GM12878 (cell line): ENCODE data around the gene KRTAP5-4. TPM values are rescaled to one million over a fixed set of nuclear protein-coding genes. Genes with fewer than 3 reads are reported as not detected.
A peak's percentile ranks its signal among the peaks of the same experiment; 100 is the strongest.

Source experiments
- ATAC-seq: fragments of 200-7000 bp; cut with Tn5 transposase; 3 replicates; pipeline ENCODE4 v1.9.1; 2020; ENCODE audit warnings: mild to moderate bottlenecking, moderate library complexity
- BruUV-seq: library from RNA; stranded (reverse); fragments of 400-500 nt; replicated peaks from 2 replicates; lab custom pipeline; 2021; lab: Mats Ljungman, UMichigan
- CTCF ChIA-PET: fragments of 300-600 bp; sonication (Branson Sonifier 250); formaldehyde crosslinking; extraction: SDS; loops from one replicate; lab custom pipeline; 2021; ENCODE audit warnings: inconsistent platforms; lab: Yijun Ruan, JAX
- POLR2A ChIA-PET: fragments of 350-600 bp; formaldehyde crosslinking; extraction: SDS; loops from one replicate; lab custom pipeline; 2021; ENCODE audit warnings: inconsistent platforms; lab: Charles Lee
- RAD21 ChIA-PET: fragments of 300-600 bp; sonication (Branson Sonifier 250); formaldehyde crosslinking; loops from one replicate; lab custom pipeline; 2023; ENCODE audit warnings: antibody characterized with exemption; ENCODE audit not compliant: unreplicated experiment; lab: Charles Lee
- SMC1A ChIA-PET: fragments of 300-600 bp; sonication (Branson Sonifier 250); formaldehyde crosslinking; loops from one replicate; lab custom pipeline; 2023; ENCODE audit not compliant: unreplicated experiment, uncharacterized antibody; lab: Charles Lee
- DNase-seq: peaks from one replicate; pipeline ENCODE4 v3.0.0-alpha.2; 2011; ENCODE audit warnings: low read depth, low spot score
- FAIRE-seq: peaks from 3 replicates; lab custom pipeline; 2011; peaks lifted over from hg19 to GRCh38; lab: Jason Lieb, UNC
- H2AFZ ChIP-seq: 2 replicates; pipeline ENCODE4 v1.6.0; 2011; ENCODE audit warnings: low read depth, low read length, control low read depth; ENCODE audit not compliant: control insufficient read depth
- H3K27ac ChIP-seq: 2 replicates; pipeline ENCODE4 v1.5.1; 2011; ENCODE audit warnings: control low read depth; ENCODE audit not compliant: control insufficient read depth, insufficient read depth
- H3K27me3 ChIP-seq, 2 experiments: replicated peaks in 1 of 2; 2 replicates each; pipeline versions ENCODE4 v1.6.0 to v1.6.1; 2011; ENCODE audit warnings: low read length in 1 of 2; ENCODE audit not compliant: control insufficient read depth in 2 of 2, insufficient read depth in 2 of 2
- H3K36me3 ChIP-seq, 2 experiments: 2 replicates each; pipeline ENCODE4 v1.5.1; 2011; ENCODE audit warnings: low read length in 1 of 2; ENCODE audit not compliant: control insufficient read depth in 2 of 2, insufficient read depth in 2 of 2
- H3K4me1 ChIP-seq: 2 replicates; pipeline ENCODE4 v1.6.1; 2011; ENCODE audit warnings: mild to moderate bottlenecking, low read length, moderate library complexity, mixed read lengths; ENCODE audit not compliant: control insufficient read depth, insufficient read depth
- H3K4me2 ChIP-seq: 2 replicates; pipeline ENCODE4 v1.6.0; 2011; ENCODE audit warnings: control low read depth; ENCODE audit not compliant: control insufficient read depth, insufficient read depth
- H3K4me3 ChIP-seq: fragments of 200-600 bp; sonication (generic); 2 replicates; pipeline ENCODE4 v1.5.1; 2016
- H3K79me2 ChIP-seq: 2 replicates; pipeline ENCODE4 v1.6.0; 2011; ENCODE audit warnings: low read length; ENCODE audit not compliant: control insufficient read depth, insufficient read depth
- H3K9ac ChIP-seq: 2 replicates; pipeline ENCODE4 v1.8.0; 2011; ENCODE audit warnings: low read length, control low read depth, mixed read lengths; ENCODE audit not compliant: control insufficient read depth, insufficient read depth
- H3K9me3 ChIP-seq: replicated peaks from 3 replicates; pipeline ENCODE4 v1.5.1; 2011; ENCODE audit warnings: mild to moderate bottlenecking, low read length; ENCODE audit not compliant: control insufficient read depth, insufficient read depth
- H4K20me1 ChIP-seq: 2 replicates; pipeline ENCODE4 v1.6.0; 2011; ENCODE audit not compliant: control insufficient read depth, insufficient read depth
- IRF5 ChIP-seq: fragments of 450-650 bp; IDR thresholded peaks from 2 replicates; pipeline ENCODE4 v1.6.1; 2017; ENCODE audit warnings: borderline replicate concordance
- MYC ChIP-seq: IDR thresholded peaks from 2 replicates; pipeline ENCODE4 v1.6.1; 2011; ENCODE audit warnings: mild to moderate bottlenecking, low read length, moderate library complexity, inconsistent platforms; ENCODE audit not compliant: insufficient read depth, insufficient replicate concordance, insufficient read length, severe bottlenecking
- RB1 ChIP-seq: fragments of 450-650 bp; formaldehyde crosslinking; IDR thresholded peaks from 2 replicates; pipeline ENCODE4 v1.6.1; 2017; ENCODE audit warnings: mild to moderate bottlenecking, borderline replicate concordance
- RCOR1 ChIP-seq: conservative IDR thresholded peaks from 2 replicates; pipeline ENCODE4 v1.6.1; 2012; ENCODE audit warnings: low read depth, low read length, improper control_type of control experiment
- SIN3A ChIP-seq: IDR thresholded peaks from 2 replicates; pipeline ENCODE4 v1.6.1; 2012; ENCODE audit warnings: low read depth, low read length, improper control_type of control experiment
- SMC3 ChIP-seq: IDR thresholded peaks from 2 replicates; pipeline ENCODE4 v1.6.1; 2011; ENCODE audit warnings: low read length, improper control_type of control experiment, borderline replicate concordance
- ZBED1 ChIP-seq: IDR thresholded peaks from 2 replicates; pipeline ENCODE4 v1.6.1; 2016; ENCODE audit warnings: borderline replicate concordance
- ZNF24 ChIP-seq: fragments of 450-650 bp; IDR thresholded peaks from 2 replicates; pipeline ENCODE4 v1.6.1; 2017; ENCODE audit warnings: antibody characterized with exemption, mild to moderate bottlenecking
- WGBS: methylation state at CpG from one replicate; pipeline ENCODE4 v1.1.6; 2016; ENCODE audit warnings: low lambda C conversion rate; ENCODE audit not compliant: insufficient replicate concordance, insufficient coverage; ENCODE audit errors: missing lambda C conversion rate; 5-methylcytosine and 5-hydroxymethylcytosine counted together
- in situ Hi-C: fragments of 300-500 bp; cut with MboI; formaldehyde crosslinking; loops from 9 replicates; pipeline ENCODE4 v1.14.3; 2018; ENCODE audit warnings: mixed read lengths
- intact Hi-C: fragments of 100-400 bp; cut with micrococcal nuclease; formaldehyde crosslinking; loops from one replicate; pipeline ENCODE4 v1.14.2; 2022; ENCODE audit not compliant: unreplicated experiment
- polyA plus RNA-seq, 11 experiments: library from polyadenylated mRNA; depleted of rRNA in 4 of 11; unstranded in 6 of 11; stranded (reverse) in 5 of 11; fragments of >200 nt; fragmentation: Nextera tagmentation in 4 of 11; fragmentation: Illumina TruSeq in 1 of 11; extraction: Ambion mirVana in 4 of 11; extraction: Trizol in 1 of 11; gene quantifications; 1 replicate in 1 of 11; 2 replicates in 10 of 11; pipeline versions ENCODE4 v1.2.1 to v1.2.3, GENCODE V29; 2011 to 2016; ENCODE audit warnings: inconsistent platforms in 2 of 11, missing spikeins in 2 of 11, low read depth in 1 of 11
- total RNA-seq, 4 experiments: library from RNA; depleted of rRNA in 3 of 4; stranded (reverse); fragments of >200 nt in 3 of 4; fragmentation: Illumina TruSeq in 1 of 4; extraction: Trizol in 1 of 4; gene quantifications; 2 replicates each; pipeline versions ENCODE4 v1.2.1 to v1.2.3, GENCODE V29; 2013 to 2021
- TF ChIP-seq, protein P1 (sequence below): fragments of 450-650 bp; formaldehyde crosslinking; IDR thresholded peaks from 2 replicates; pipeline ENCODE4 v1.4.0; 2022; ENCODE audit warnings: mild to moderate bottlenecking, moderate library complexity
- TF ChIP-seq, protein P2 (sequence below): fragments of 450-650 bp; conservative IDR thresholded peaks from 2 replicates; pipeline ENCODE4 v1.6.1; 2017; ENCODE audit warnings: mild to moderate bottlenecking, moderate library complexity

Gene KRTAP5-4
- total and polyA plus RNA-seq, 10 of the 15 experiments (the other 5 are each of a cell fraction or from before 2014, with no cell fraction given): not detected

DNA sequence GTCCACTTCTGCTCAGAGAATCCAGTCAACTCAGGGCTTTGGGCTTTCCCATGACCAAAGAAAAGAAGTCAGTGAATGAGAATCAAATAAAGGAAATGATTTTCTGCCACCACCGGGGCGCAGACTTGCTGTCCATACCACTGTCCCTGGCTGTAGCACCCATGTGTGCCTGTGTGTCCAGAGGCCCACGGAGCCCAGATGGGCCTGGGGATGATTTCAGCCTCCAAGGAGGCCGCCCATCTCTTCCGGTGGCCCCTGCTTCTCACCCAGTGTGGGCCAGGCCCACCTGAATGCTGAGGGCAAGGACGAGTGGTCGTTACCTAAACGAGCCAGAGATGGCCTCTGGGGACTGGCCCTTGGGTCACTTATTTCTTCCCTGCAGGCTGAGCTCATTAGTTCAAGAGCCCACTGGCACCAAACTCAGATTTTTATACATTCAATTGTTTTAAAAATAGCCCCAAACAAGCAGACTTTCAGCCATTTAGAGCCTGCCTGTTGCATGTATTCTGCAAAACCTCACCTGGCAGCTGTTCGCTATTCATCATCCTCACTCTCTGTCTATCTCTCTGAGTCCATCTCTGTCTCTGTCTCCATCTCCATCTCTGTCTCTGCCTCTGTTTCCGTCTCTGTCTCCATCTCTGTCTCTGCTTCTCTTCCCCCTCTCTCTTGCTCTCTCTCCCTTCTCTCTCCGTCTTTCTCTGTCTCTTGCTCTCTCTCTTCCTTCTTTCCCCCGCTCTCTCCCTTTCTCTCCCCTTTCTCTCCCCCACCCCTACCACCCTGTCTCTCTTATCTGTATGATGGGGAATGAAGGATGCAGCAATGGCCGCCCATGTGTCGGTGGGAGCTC lies 31.8 kb upstream of the KRTAP5-4 start (continued):
- no peak for TF ChIP-seq MYC
- TF ChIP-seq, protein P1, sequence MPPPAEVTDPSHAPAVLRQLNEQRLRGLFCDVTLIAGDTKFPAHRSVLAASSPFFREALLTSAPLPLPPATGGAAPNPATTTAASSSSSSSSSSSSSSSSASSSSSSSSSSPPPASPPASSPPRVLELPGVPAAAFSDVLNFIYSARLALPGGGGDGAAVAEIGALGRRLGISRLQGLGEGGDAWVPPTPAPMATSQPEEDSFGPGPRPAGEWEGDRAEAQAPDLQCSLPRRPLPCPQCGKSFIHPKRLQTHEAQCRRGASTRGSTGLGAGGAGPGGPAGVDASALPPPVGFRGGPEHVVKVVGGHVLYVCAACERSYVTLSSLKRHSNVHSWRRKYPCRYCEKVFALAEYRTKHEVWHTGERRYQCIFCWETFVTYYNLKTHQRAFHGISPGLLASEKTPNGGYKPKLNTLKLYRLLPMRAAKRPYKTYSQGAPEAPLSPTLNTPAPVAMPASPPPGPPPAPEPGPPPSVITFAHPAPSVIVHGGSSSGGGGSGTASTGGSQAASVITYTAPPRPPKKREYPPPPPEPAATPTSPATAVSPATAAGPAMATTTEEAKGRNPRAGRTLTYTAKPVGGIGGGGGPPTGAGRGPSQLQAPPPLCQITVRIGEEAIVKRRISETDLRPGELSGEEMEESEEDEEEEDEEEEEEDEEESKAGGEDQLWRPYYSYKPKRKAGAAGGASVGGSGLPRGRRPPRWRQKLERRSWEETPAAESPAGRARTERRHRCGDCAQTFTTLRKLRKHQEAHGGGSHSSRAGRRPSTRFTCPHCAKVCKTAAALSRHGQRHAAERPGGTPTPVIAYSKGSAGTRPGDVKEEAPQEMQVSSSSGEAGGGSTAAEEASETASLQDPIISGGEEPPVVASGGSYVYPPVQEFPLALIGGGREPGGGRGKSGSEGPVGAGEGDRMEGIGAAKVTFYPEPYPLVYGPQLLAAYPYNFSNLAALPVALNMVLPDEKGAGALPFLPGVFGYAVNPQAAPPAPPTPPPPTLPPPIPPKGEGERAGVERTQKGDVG (CRISPR knock-in tag): no peak

GRCh38 chr11:1652771-1653540 lies 31.0 kb upstream of the KRTAP5-4 start:
- Histone ChIP-seq H3K36me3 (no peaks in the 10 kb centered on the region), H3K27ac (no peak overlapping the region), H3K79me2 (no peaks in the 10 kb centered on the region), H3K27me3 (peaks cover 0 to 3% of the 10 kb centered on the region in 2 experiments; a peak in 2 of 4 replicates), H3K4me1 (no peaks in the 10 kb centered on the region), H3K4me2 (no peak overlapping the region), H3K9ac (no peak overlapping the region), H2AFZ (no peak overlapping the region), H4K20me1 (no peaks in the 10 kb centered on the region), H3K4me3 (no peak overlapping the region), H3K9me3 (no peaks in the 10 kb centered on the region)
- ChIA-PET RAD21 (interaction anchor here (0.6 to 2.6 kb wide), 15 partner anchors 12 to 501 kb away, joined by 3 to 23 read pairs (median 4); no protein-coding TSS in a partner anchor), CTCF (interaction anchor here (0.6 to 3.7 kb wide), 38 partner anchors 9 to 501 kb away, joined by 3 to 56 read pairs (median 5); partner anchors contain the start of gene SYT8), SMC1A (interaction anchor here (1.0 to 1.4 kb wide), 7 partner anchors 38 to 499 kb away, joined by 3 to 12 read pairs (median 4); no protein-coding TSS in a partner anchor), POLR2A (no interaction called here)
- DNase-seq (no peak), FAIRE-seq (no peak), ATAC-seq (peak; percentile 97)
- no TSS peak for BruUV-seq
- 17% methylated on average over 34 of the region's 34 CpGs for WGBS
- in situ Hi-C loops (no loop called here), intact Hi-C loops (loop anchor here (1.0 to 5.0 kb wide), 3 partner anchors 39 to 499 kb away; partner anchors contain the start of gene SYT8)
- TF ChIP-seq RB1 (no peak), SMC3 (peak; percentile 65), IRF5 (no peak), SIN3A (no peak), ZBED1 (no peak), RCOR1 (no peak), ZNF24 (no peak)
- TF ChIP-seq, protein P2, sequence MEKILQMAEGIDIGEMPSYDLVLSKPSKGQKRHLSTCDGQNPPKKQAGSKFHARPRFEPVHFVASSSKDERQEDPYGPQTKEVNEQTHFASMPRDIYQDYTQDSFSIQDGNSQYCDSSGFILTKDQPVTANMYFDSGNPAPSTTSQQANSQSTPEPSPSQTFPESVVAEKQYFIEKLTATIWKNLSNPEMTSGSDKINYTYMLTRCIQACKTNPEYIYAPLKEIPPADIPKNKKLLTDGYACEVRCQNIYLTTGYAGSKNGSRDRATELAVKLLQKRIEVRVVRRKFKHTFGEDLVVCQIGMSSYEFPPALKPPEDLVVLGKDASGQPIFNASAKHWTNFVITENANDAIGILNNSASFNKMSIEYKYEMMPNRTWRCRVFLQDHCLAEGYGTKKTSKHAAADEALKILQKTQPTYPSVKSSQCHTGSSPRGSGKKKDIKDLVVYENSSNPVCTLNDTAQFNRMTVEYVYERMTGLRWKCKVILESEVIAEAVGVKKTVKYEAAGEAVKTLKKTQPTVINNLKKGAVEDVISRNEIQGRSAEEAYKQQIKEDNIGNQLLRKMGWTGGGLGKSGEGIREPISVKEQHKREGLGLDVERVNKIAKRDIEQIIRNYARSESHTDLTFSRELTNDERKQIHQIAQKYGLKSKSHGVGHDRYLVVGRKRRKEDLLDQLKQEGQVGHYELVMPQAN: no peak
